DMS79 treated with DMSO at 0.1 percent for 48 hours (cell line): ENCODE results near the gene OR2AG2.
A peak's percentile ranks its signal among the peaks of the same experiment; 100 is the strongest.
"Not testable (repeated sequence)": the region's sequence is repeated elsewhere in the genome, so short reads cannot be mapped to it uniquely, and the experiment has no call there.

ENCODE experiments used
- DNase-seq: peaks from one replicate; lab custom pipeline; 2025; lab: John Stamatoyannopoulos, UW

Gene OR2AG2, protein sequence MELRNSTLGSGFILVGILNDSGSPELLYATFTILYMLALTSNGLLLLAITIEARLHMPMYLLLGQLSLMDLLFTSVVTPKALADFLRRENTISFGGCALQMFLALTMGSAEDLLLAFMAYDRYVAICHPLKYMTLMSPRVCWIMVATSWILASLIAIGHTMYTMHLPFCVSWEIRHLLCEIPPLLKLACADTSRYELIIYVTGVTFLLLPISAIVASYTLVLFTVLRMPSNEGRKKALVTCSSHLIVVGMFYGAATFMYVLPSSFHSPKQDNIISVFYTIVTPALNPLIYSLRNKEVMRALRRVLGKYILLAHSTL

GRCh38 chr11:6771926-6772893, at the start of gene OR2AG2:
Gene OR2AG2, minus strand, starts transcription at chr11:6771976. Its CDS starts 3,019 bp downstream, at chr11:6768957.
- no peak for DNase-seq

DNA sequence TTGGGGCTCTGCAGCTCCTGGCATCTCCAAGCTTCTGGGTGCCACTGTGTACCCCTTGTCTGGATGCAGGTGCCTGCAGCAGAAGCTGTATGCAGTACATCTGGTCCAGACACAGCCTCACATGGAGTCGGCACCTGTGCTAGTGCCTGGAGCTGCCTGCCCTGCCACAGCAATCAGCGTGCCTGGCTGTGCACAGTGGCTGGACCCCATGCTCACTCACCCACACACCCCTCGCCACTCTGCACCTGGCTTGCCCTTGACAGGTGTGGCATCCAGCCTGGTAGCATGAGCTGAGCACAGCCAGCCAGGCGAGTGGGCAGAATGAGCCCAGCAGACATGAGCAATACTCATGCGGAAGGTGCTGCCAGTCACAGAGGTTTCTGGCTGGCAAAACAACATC, 47.2 kb upstream of the OR2AG2 start:
- DNase-seq, result no peak

DNA sequence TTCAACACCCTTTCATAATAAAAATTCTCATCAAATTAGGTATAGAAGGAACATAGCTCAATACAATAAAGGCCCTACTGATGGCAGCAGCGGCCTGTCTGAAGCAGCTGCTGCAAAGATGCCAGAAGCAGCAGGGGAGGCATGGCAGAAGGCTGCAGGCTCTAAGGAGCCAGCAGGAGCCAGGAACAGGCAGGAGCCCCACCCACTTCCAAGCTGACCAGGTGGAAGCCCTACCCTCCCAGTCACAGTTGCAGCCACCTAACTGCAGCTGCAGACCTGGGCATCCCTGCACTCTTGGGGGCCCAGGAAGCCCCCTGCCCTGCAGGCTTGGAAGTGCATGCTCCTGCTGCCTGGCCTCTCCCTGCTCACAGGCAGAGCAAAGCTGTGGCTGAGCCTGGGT, 45.9 kb upstream of the OR2AG2 start:
- DNase-seq, result no peak

- no peak for DNase-seq
Observed at GRCh38 chr11:6813656-6814055, 41.9 kb upstream of the OR2AG2 start.

GRCh38 chr11:6812390-6813005, 40.7 kb upstream of the OR2AG2 start:
- no peak for DNase-seq

- not testable (repeated sequence) for DNase-seq
Observed at GRCh38 chr11:6801075-6801474, 29.3 kb upstream of the OR2AG2 start.

DNA sequence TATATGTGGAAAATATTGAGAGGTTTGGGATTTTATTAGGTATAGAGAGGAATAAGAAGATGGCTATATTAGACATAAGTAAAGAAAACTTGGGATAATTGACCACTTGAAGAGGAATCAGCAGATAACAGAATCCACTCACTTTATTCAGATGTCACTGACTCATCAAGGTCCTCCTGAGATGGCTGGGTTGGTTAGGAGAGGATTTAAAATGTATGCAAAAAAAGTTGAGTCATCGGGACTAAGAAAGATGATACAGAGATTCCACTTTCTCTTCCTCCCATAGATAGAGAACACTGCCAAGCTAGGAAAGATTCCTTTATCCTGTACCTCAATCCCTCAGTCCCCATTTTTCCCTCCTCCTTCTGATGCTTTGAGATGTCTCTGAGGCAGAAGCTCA, 27.6 kb upstream of the OR2AG2 start, which contains the start of gene OR6A2:
Gene OR6A2, minus strand, starts transcription at position 288 of the 400 bp plus-strand sequence. CDS start 3,981 bp downstream, outside the sequence.
- DNase-seq, result no peak

- DNase-seq, result no peak
Observed at GRCh38 chr11:6794639-6795038, 22.9 kb upstream of the OR2AG2 start.

DNA sequence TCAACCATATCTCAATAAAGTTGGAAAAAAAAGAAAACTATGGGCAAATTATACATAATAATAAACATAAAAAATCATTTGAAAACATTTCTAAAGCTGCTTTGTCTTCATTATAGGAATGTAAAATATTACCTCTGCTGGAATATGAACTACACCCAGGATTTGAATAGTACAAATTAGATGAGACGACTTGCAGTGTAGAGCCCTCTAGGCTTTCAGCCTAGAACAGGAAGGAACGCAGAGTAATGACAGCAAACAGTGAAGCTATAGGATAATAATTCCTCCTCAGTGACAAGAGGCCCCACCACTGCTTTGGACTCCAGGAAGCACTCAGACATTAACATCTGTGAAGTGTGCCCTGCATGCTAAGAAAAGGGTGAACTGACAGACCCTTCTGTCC, 18.8 kb upstream of the OR2AG2 start:
- no peak for DNase-seq

GRCh38 chr11:6782720-6783119, 10.9 kb upstream of the OR2AG2 start, which contains the start of gene OR2AG1:
Gene OR2AG1, plus strand, starts transcription at chr11:6783020. Its CDS starts 2,018 bp downstream, at chr11:6785038.
- DNase-seq, result no peak

DNA sequence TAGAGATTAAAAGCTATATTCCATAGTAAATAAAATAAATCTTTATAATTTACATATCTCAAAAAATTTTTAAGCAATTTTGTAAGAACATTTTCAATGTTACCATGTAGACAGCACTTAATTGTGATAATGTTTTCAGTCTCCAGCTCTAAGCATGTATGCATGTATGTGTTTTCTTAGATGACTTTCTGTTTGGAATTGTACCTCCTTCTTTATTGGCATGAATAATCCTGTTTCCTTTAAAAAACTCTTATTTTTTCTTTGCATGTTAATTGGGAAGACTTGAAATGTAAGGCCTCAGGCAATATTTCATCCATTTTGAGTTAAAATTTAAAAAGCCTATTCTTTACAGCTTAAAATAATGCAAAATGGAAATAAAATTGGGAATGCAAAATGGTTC, 9.1 kb upstream of the OR2AG2 start:
- DNase-seq, result no peak

DNA sequence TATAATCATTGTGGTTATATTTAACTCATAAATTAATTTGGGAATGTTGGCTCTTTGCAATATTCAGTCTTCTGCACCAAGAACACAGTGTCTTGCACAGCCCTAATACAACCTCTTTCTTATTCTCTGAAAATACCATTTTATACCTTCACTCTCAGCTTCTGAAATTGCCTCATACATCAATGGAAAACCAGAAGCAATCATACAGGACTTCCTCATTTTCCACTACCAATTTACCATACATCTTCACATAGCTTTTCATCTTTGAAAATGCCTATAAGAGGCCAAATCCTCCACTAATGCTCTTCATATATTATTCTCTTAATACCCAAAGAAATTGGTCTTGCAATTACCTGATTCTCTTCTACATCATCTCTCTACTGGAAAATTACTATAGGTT, 6.7 kb upstream of the OR2AG2 start:
- no peak for DNase-seq

- DNase-seq, result peak; percentile 26
Observed at GRCh38 chr11:6757373-6757967, 14.3 kb downstream of the OR2AG2 start.

GRCh38 chr11:6755953-6756347, 15.8 kb downstream of the OR2AG2 start:
- no peak for DNase-seq

- DNase-seq, result no peak
Observed at GRCh38 chr11:6755303-6755952, 16.3 kb downstream of the OR2AG2 start.

DNA sequence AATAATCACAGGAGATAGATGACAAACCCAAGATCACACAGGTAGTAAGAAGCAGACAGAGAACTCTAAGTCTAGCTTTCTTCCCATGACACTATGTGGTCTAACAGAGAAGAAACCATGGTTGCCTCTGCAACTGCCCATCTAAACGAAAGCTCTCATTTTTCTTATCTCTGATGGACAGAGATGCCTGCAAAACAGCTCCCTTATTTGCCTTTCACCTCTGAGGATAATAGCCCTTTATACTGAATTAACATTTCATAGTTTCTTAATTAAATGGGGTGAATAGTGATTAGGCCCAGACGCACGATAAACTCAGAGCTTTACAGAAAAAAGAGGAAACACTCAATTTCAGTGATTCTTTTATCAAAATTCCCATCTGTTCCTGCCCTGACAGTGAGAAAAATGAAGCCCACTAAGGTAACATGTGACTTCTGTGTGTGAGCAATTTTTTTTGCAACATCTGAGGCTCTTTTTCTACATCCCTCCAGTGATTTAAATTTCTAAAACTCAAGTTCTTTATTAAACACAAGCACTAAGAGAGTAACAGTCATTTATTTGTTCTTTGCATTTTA, 24.6 kb downstream of the OR2AG2 start:
- DNase-seq, result no peak

GRCh38 chr11:6746626-6747025, 25.1 kb downstream of the OR2AG2 start:
- DNase-seq, result no peak

- DNase-seq, result no peak
Observed at GRCh38 chr11:6746086-6746618, 25.6 kb downstream of the OR2AG2 start.

DNA sequence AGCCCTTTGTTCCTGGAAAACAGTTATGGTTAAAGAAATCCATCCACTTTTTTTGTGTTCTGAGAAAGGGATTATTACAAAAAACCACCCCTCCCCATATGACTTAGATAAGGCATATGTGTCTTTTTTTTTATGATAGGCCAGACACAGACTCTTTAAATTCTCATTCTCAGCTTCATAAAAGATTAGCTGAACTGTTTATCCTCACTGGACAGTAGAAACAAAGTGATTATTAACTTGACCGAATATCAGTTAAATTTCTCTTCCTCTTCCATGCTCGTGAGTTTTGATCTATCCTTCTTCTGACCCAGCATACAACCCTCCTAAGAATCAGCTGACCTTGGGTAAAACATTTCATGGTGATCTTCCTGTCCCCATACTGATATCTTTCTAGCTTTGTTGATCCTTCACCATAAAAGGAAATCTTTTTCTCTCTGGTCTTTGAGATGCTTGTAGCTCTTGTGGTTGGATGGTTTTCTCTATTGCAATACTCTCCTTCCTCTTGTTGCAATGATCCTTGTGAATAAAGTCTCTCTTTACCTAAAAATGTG, 26.2 kb downstream of the OR2AG2 start:
- no peak for DNase-seq

GRCh38 chr11:6745018-6745417, 26.8 kb downstream of the OR2AG2 start:
- no peak for DNase-seq
